Medulla oblongata (tissue), 1 donor: ENCODE results near the gene PLEKHG3.
"Not testable (repeated sequence)": the region's sequence is repeated elsewhere in the genome, so short reads cannot be mapped to it uniquely, and the experiment has no call there.

Source experiments
- DNase-seq: peaks from one replicate; pipeline ENCODE4 v3.0.0-alpha.2; 2015; ENCODE audit errors: extremely low spot score

Gene PLEKHG3

DNA sequence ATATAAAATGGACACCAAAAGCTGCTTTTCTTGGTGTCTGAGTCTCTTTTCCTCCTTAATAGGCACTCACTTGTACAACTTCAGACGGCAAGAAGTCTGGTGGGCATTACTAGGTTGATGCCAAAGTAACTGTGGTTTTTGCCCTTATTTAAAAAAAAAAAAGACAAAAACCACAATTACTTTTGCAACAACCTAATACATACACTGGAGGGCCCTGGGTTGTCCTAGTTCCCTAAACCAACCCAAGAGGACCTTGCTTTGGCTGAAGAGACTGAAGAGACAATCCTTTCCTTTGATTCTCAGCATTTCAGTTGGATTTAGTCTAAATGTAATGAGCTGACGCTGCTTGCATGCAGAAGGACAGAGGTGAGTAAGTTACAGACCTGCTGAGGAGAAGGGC is 16.2 kb upstream of the PLEKHG3 start:
- DNase-seq = no peak

DNA sequence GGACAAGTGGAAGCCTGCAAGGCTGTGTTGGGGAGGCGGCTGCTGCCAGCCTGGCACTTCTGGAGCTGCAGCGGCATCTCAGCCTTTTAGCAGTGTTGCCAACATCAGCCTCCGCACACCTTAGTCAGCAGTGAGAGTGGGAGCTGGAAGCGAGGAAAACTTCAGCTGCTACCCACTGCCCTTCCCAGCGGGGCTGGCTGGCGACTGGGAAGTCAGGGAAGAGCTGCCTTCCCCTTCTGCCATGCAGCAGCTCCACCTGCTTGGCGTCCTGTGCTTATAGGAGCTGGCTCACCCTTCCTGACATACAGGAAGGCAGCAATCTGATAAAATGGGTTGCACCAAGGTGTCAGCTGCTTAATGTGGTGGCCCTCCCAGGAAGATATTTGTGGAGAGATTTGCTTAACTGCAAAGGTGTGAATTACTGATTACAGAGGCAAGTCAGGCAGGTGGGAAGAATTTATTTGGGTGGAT is 15.4 kb upstream of the PLEKHG3 start:
- no peak for DNase-seq

DNA sequence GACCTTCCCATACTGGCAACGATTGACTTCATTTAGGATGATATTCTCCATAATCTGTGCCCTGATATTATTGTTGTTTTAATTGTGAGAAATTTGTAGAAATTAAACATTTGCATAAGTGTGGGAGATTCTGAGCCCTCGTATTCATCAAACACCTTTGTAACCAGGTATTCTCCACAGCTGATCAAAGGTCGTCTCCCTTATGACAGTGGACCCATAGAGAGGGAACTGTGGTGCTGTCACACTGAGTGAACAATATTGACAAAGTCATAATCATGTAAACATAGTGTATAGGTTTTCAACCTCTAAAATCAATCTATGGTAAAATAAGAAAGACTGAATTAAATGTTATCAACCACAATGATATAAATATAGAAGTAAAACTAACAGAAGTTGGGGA is 14.9 kb upstream of the PLEKHG3 start:
- no peak for DNase-seq

DNA sequence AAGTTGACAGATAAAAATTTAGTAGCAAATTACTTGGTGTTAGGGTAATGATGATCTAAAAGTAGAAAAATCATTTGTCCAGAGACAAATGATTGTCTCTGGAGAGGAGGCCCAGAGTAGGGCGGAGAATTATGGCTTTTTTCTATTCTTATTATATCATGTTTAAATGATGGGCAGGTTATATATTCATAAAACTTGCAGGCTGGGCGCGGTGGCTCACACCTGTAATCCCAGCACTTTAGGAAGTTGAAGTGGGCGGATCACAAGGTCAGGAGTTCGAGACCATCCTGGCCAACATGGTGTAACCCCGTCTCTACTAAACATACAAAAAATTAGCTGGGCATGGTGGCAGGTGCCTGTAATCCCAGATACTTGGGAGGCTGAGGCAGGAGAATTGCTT is 13.6 kb upstream of the PLEKHG3 start:
- not testable (repeated sequence) for DNase-seq

DNA sequence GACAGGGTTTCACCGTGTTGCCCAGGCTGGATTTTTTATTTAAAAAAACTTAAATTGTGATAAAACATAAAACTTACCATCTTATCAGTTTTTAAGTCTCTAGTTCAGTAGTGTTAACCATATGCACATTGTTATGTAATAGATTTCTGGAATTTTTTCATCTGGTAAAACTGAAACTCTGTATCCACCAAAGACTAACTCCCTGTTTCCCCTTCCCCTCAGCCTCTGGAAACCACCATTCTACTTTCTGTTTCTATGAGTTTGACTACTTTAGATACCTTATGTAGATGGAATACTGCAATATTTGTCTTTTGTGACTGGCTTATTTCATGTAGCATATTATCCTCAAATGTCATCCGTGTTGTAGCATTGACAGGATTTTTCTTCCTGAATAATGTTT is 12.8 kb upstream of the PLEKHG3 start:
- DNase-seq = no peak

DNA sequence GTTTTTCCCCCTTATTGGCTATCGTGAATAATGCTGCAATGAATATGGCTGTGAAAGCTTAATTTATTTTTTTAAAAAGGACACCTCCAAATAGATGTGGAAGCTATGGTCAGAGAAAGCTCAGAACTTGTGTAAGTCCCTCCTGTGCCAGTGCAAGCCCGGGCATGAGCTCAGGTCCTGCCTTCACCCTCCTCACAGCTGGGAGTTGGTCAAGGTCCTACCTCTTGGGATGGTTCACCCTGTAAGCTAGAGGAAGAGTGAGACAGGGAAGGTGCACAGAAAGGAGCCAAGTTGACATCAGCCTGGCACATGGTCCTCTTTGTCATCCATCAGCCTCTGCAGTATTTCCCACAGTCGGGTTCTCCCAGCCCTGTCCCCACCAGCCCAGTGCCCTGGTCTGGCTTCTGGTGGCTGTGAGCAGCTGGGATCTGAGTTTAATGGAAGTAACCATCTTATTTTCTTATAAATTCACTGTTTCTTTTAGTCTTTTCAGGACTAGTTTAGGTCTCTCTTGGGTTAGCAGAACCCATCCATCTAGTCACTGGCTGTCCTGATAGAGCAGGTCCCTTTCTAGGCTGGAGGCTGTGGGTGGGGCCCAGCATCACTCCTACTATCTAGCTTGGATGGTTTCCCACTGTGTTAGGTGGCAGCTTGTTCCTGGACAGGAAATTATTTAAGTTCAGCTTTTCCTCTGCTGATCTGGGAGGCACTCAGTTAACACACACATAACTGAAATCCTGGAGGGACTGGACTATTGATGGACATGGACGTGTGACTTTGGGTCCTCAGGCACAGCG is 11.8 kb upstream of the PLEKHG3 start:
- no peak for DNase-seq

DNA sequence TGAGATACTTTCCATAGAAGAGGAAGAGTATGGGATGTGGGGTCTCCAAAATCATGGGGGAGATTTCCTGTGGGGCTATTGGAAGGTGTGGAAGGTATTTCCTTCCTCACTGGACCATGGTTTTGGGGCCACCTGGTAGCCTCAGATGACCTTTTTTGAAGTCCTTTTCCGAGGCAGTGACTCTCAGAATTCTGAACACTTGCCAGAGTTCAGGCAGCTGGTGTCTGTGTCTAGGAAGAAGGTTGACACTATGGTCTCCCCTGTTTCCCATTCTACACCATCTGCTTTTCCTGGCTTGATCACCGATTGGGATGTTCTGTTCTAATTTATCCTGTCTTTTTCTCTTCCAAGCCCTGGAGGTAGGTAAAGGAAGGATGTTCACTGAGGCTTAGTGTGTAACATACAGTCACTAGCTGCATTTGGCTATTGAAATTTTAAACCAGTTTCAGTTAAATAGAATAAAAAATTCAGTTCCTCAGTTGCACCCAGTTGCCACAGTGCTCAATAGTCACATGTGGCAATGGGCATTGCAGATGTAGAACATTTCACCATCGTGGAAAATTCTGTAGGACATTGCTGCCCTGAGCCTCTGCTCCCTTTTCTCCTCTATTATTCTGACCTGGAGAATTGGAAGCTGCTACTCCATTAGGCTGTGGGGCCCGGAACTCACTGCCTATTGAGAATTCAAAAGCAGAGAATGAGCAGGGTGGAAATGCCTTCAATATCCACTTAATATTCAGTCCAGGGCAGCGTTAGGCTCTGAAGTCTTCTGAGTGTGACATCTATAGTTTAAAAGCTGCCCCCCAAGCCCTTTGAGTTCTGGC is 11.0 kb upstream of the PLEKHG3 start:
- no peak for DNase-seq

DNA sequence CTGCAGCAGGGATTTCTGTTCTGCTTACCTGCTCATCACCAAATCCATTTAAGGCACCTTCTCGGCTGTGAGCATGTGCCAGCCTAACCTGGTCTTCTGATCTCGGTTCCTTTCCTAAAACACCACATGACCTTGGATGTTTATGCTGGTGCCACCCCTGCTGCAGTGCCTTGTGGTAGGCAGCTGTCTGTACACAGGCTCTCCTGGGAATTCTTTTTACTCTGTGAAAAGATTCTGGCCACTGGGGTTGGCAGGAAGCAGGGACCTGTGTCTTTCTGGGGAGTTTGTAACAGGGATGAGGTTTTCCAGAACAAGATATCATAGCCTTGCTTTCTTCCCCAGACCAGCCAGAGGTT is 10.4 kb upstream of the PLEKHG3 start:
- DNase-seq = no peak

DNA sequence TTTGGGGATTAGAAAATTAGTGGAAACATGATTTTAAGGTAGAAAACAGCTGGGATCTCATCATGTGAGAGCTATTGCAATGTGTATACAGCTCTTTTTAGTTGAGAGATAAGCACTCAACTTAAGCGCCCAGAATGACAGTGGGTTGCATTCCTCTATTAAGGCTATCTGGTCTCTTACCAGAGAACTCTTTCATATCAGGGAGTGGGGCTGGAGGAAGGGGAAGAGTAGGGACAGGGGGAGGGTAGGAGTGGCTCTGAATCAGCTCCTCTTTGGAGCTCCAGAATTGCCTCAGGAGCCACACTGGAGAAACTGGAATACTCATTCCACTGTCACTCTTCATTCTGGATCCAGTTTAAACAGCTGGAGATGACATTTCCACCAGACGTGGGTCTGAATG is 9.2 kb upstream of the PLEKHG3 start:
- no peak for DNase-seq

DNA sequence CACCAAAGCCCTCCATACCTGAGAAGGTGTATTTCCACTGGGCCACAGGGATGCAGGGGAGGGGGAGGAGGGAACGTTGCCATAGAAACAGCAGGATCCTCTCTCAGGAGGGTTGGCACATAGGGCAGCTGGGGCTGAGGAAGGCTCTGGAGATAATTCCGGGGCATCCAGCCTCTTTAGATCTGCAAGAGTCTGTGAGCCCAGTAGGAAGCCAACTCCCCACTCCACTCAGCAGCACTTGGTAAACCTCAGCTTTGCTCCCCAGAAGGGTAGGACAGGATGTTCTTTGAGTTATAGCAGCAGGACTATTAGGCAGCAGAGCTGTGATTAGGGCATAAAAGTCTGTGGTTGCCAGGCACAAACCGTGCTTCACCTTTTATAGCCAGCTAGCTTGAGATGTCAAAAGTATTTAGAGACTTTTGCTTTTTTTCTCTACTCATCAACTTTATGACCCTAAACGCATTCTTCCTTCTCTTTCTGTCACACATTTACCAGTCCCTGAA is 7.8 kb upstream of the PLEKHG3 start:
- peak; percentile 19 for DNase-seq

DNA sequence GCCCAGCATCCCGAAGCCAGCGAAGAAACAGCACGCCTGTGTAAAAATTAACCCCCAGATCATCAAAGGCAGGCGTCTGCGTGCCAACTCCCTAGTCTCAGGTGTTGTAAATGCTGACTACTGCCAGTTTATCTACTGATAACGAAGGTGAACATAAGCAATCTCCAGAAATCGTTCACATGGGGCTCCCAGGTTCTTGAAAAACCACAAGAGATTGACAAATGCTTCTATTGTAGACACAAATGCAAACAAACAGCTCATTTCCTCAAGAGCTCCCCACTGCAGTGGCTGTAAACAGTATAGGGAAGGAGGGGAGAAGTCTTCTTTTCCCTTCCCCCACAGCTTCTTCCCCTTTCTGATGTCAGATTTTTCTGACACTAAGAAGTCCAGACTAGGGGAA is 5.3 kb upstream of the PLEKHG3 start:
- DNase-seq = peak; percentile 82

DNA sequence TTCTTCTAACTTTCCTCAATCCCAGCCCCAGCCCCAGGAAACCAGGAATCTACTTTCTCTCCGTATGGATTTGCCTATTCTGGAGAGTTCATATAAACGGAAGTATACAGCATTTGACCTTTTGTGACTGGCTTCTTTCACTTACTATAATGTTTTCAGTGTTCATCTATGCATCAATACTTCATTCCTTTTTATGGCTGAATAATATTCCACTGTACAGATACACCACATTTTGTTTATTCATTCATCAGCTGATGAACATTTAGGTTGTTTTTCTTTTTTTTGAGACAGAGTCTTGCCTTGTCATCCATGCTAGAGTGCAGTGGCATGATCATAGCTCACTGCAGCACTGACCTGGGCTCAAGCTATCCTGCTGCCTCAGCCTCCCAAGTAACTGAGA is 3.9 kb upstream of the PLEKHG3 start:
- DNase-seq = no peak

DNA sequence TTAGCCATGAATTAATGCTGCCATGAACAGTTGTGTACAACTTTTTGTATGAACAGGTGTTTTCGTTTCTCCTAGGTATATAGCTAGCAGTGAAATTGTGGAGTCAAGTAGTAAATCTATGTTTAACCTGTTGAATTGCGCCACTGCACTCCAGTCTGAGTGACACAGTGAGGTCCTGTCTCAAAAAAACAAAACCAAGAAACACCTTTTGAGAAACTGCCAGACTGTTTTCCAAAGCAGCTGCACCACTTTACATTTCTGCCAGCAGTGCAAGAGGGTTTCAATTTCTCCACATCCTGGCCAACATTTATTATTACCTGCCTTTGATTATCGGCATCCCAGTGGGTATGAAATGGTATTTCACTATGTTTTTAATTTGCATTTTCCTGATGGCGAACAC is 3.3 kb upstream of the PLEKHG3 start:
- no peak for DNase-seq

DNA sequence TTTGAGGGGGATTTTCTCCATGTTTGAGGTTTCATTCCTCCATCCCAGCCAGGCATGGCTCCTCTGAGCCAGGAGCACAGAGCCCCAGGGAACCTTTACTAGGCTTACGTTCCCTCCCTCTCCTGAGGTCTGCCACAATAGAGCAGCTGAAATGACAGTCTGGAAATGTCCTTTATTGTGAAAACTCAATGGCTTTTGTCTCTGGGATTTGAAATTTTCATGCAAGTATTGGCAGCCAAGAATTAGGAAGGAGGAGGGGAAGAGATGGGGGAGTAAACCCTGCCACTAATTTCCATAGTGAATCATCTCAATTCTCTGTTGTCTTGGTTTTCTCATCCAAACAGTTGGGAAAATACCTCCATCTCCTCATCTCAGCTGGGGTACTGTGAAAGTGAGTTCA is 2.6 kb upstream of the PLEKHG3 start:
- peak; percentile 65 for DNase-seq

DNA sequence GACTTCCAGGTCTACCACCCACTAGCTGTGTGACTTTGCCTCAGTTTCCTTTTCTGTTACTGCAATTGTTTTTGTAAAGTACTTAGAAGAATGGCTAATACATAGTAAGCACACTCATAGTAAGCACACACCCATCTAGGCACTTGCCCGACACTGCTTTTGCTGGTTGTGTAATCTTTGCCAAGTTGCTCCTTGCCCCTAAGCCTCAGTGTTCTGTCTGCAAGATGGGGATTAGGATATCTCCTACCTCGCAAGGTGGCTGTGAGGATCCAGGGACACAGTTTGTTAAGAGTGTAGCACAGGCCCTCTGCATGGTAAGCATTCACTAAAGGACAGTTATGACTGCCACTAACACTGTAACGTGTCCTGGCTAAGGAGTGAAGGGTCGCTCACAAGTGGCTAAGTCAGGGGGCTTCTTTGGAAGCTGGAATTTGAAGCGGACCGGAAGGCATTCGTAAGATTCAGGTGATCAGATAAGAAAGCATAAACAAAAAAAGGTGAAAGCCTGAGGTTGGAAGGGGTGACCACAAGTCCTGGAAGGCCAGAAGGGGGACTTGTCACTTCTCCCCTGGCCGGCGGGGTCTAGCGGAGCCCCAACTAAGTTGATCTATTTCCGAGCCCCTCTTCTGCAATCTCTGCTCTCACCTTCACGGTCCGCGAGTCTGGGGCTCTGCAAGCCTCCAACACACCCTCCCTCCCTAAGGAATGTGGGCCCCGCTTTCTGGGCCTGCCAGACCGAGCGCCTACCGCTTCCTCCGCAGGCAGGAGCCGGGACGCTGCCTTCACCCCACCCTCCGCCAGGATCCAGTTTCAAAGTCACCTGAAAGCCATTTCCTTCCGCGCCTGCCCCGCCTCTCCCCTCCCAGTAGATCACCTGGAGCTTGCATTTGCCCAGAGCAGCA is 1.5 kb upstream of the PLEKHG3 start:
- DNase-seq = no peak

DNA sequence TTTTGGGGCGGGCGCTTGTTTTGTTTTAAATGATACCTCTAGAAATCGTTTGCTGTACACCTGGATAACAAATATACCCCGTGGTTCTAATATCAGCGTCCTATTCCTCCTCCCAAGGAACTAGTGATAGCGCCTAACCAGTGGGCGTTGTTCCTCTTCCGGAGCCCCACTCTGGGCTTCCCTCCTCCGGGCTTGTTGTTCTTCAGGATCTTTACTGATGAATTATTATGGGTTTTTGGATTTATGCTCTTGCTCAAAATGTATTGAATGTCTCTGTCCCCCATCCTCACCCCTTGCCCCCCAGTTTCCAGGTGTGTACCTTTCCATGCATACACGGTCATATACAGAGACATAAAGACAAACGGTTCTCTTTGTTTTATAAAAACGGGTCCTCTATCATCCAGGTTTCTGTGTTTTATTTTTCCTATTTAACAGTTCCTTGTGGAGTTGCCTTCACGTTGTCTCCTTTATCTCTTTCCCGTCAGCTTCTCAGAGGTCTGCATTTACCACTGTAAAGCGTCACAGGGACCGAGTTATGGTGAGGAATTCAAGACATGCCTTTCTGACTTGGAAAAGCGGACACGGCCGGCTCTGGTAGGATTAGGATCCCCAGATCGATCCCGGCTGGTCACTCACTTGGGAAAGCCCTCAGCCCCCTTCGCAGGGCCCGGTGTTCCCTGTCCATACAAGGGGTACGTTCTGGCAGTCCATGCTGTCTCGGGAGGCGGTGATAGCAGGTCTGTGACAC is 655 bp upstream of the PLEKHG3 start:
- DNase-seq = no peak

DNA sequence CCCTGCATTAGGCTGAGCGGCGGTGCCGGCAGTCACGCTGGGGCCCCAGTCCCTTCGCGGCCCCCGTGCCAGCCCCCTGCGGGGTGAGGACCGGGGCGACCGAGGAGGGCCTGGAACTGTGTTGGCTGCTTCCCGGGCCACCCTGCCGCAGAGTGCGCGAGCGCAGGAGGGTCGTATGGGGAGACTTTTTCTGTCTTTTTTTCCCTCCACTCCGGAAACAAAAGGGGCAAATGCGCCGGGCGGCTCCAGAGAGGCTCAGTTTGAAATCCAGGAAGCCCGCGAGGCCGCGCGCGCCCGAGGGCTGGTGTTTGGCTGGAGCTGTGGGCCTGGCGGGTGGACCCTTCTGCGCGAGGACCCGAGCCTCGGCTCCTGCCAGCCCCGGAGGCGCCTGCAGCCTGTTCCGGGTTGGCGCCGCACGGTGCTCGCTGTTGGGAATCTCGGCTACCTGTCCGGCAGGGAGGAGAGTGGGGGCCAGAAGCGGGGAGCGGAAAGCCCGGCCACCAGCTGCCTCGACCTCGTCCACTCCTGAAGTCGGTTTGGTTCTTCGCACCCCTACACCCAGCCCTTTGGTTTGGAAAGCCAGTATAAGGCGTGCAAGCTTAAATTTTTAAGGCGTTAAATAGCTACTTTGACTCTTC is 638 bp downstream of the PLEKHG3 start:
- no peak for DNase-seq

DNA sequence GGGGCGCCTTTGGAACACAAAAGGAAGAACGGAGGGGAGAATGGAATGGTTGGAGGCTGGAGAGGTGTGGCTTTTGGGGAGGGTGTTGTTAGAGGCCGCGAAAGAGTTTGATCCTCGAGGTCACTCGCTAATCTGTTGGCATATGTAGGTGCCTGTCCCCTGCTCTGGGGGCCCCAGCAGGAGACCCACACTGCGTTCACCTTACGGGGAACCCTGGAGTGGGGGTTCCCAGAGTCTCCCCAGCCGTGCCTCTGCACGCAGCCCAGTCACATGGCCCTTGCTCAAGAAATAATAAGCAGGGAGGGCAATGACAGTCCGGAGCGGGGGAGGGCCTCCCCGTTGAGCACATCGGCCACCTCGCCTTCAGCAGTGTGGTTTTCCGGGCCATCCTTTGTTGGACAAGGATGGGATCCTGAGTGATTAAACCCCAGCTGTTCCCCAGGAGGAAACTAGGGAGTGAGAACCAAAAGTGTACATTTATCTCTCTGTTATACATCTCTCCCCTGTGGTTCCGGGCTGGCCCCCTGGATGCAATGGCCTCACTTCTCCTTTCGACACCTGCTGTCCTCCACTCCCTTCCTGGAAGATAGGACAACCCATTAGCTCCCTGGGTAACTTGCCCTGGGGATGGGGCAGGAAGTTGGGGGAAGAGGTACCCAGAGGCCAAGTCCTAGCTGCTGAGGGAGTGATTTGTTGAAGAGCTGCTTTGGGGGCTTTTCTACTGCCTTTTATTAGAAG is 1.3 kb downstream of the PLEKHG3 start:
- peak; percentile 68 for DNase-seq

DNA sequence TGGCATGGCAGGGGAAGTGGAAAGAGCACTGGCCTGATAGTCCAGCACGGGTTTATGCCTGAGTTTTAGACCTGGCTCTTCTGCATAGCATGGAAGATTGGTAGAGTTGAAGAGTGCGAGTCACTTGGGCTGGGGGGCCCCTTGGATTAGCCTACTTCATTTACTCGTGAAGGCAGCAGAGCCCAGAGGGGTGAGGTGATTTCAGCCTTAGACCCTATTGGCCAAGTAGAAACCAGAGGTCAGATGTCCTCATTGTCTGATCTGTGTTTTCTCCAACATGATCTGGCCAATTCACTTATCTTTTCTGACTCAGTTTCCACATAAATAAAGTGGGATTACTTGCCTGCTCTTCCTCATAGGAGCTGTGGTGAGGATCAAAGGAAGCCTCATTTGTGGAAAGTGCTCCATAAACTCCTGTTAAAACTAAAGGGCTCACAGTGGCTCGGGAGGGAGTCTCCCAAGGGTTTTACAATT is 1.9 kb downstream of the PLEKHG3 start:
- no peak for DNase-seq
